ENCODE measurements around the gene SNRNP70.

SNRNP70 gene

GRCh38 chr19:49064029-49064629 is 21.1 kb upstream of the SNRNP70 start:
- TF ChIP-seq CTCF (IDR thresholded peaks at IDR 0.05; ENCODE audit: low read depth, low read length): no peak
- peak overlapping the region; percentile 37 for H3K4me3 ChIP-seq (ENCODE audit: low read depth, low read length)

- peak within 1 kb of the TSS; percentile 37 for H3K4me3 ChIP-seq (ENCODE audit: low read depth, low read length)
Observed at GRCh38 chr19:49064768-49065611, 20.3 kb upstream of the SNRNP70 start, which contains the start of gene NTF4. Gene NTF4 (minus strand): TSS chr19:49064818. CDS start chr19:49061997, 2,821 bp downstream.

GRCh38 chr19:49065905-49066512 is 19.2 kb upstream of the SNRNP70 start:
- H3K4me3 ChIP-seq (ENCODE audit: low read depth, low read length): no peak overlapping the region
- no peak for TF ChIP-seq CTCF (IDR thresholded peaks at IDR 0.05; ENCODE audit: low read depth, low read length)

More at GRCh38 chr19:49064768-49065611, 20.3 kb upstream of the SNRNP70 start, which contains the start of gene NTF4:
- TF ChIP-seq CTCF (IDR thresholded peaks at IDR 0.05; ENCODE audit: low read depth, low read length): no peak

- no peak for TF ChIP-seq CTCF (IDR thresholded peaks at IDR 0.05; ENCODE audit: low read depth, low read length)
Observed at GRCh38 chr19:49067554-49067953, 17.7 kb upstream of the SNRNP70 start.

DNA sequence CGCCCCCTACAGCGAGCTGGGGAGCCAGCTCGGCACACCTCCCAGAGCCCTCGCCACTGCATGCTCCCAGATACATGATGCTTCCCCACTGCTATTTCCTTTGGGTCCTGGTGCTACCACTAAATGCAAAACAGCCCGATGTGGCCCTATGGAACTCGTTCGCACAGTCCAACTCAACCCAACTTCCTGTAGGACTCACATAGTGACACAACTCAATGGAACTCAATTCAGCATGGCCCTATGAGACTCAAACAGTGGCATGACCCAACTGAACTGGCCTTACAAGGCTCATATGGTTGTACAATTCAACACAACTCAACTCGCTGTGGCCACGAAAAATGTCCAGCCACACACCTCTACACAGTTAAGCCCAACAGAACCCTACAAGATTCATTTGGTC is 16.2 kb upstream of the SNRNP70 start:
- no peak for TF ChIP-seq CTCF (IDR thresholded peaks at IDR 0.05; ENCODE audit: low read depth, low read length)
- H3K4me3 ChIP-seq (ENCODE audit: low read depth, low read length): no peak overlapping the region

More at GRCh38 chr19:49067554-49067953, 17.7 kb upstream of the SNRNP70 start:
- no peak overlapping the region for H3K4me3 ChIP-seq (ENCODE audit: low read depth, low read length)

DNA sequence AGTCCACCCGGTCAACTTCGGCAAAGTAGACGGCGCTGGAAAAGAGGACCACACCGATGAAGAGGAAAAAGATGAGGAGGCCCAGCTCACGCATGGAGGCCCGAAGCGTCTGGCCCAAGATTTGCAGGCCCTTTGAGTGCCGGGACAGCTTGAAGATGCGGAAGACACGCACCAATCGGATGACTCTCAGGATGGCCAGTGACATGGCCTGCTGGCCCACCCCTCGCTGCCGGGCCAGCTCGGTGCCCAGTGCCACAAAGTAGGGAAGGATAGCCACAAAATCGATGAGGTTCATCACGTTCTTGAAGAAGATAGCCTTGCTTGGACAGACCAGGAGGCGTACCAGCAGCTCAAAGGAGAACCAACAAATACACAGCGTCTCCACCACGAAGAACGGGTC is 14.8 kb upstream of the SNRNP70 start:
- TF ChIP-seq CTCF (IDR thresholded peaks at IDR 0.05; ENCODE audit: low read depth, low read length): no peak
- no peak overlapping the region for H3K4me3 ChIP-seq (ENCODE audit: low read depth, low read length)

All from WI38 (cell line).